ENCODE data around the gene FOXD2. TPM values are rescaled to one million over a fixed set of nuclear protein-coding genes. Genes with fewer than 3 reads are reported as not detected.
A peak's percentile ranks its signal among the peaks of the same experiment; 100 is the strongest.

Gene FOXD2
- total and polyA plus RNA-seq, 2 of the 4 experiments (the other 2 are of a cell fraction), result under 0.01 to 0.03 TPM

- Histone ChIP-seq H3K36me3 (ENCODE audit: control insufficient read depth, insufficient read depth, low read length) (no peaks in the 10 kb centered on the region), H3K27ac (ENCODE audit: insufficient read depth, low read length) (no peak overlapping the region), H2BK15ac (ENCODE audit: low read depth, low read length) (no peak overlapping the region), H3K9me1 (ENCODE audit: insufficient read depth, low read length) (peaks cover 7% of the 10 kb centered on the region), H3K56ac (ENCODE audit: extremely low read depth, insufficient read depth, low read length) (no peak overlapping the region), H2BK5ac (ENCODE audit: low read depth, low read length, poor library complexity, severe bottlenecking) (no peak overlapping the region), H3K9ac (ENCODE audit: low read depth, low read length) (no peak overlapping the region), H3K4me1 (ENCODE audit: control insufficient read depth, insufficient read depth, low read length) (peaks cover 12% of the 10 kb centered on the region), H4K8ac (ENCODE audit: low read depth in 2 of 2, low read length in 2 of 2) (peak overlapping the region; percentile 18 to 87; a peak in 3 of 4 replicates), H3K79me1 (ENCODE audit: low read depth in 1 of 2, low read length in 2 of 2) (peaks cover 7 to 26% of the 10 kb centered on the region in 2 experiments; a peak in 3 of 4 replicates), H4K91ac (ENCODE audit: insufficient read depth, low read depth, low read length) (peak overlapping the region; percentile 81), H2AFZ (replicated peaks; ENCODE audit: low read length, poor library complexity) (peak overlapping the region; percentile 55), H2AK9ac (replicated peaks; ENCODE audit: low read depth, low read length, poor library complexity) (peak overlapping the region; percentile 70), H2AK5ac (ENCODE audit: low read depth, low read length) (peak overlapping the region; percentile 70; the same call in 1 of the 2 replicates), H3K18ac (ENCODE audit: low read depth, low read length) (no peak overlapping the region), H3K4ac (ENCODE audit: low read depth, low read length) (peak overlapping the region; percentile 52; the same call in 1 of the 2 replicates), H3K4me2 (ENCODE audit: low read depth, low read length) (peak overlapping the region; percentile 39), H4K5ac (ENCODE audit: low read depth, low read length) (no peak overlapping the region), H3K14ac (replicated peaks; ENCODE audit: low read depth, low read length) (0 out of 2 replicates have a peak overlapping the region, but pooled peaks have one; percentile 39), H3K27me3 (ENCODE audit: control insufficient read depth, insufficient read depth, low read length) (no peaks in the 10 kb centered on the region; the same call in 1 of the 2 replicates), H2BK120ac (ENCODE audit: low read depth, low read length) (peak overlapping the region; percentile 61), H2BK20ac (ENCODE audit: low read depth, low read length) (peak overlapping the region; percentile 63; the same call in 1 of the 2 replicates), H3K9me3 (ENCODE audit: control insufficient read depth, insufficient read depth, low read length) (no peaks in the 10 kb centered on the region), H3K23ac (ENCODE audit: low read depth, low read length) (peak overlapping the region; percentile 31; the same call in 1 of the 2 replicates), H3K4me3 (ENCODE audit: insufficient read depth, low read depth, low read length) (no peak overlapping the region), H4K20me1 (ENCODE audit: insufficient read depth, low read length) (peaks cover 4% of the 10 kb centered on the region; the same call in 1 of the 2 replicates)
- DNase-seq, result peak; percentile 87
- WGBS, 2 experiments (ENCODE audit: extremely low coverage in 2 of 2, insufficient read length in 1 of 2), result no CpG with 5 or more reads among the region's 1 CpG
- in situ Hi-C loops (cut with MboI; ENCODE audit: low sequenced_read_pairs), result no loop called here
- TF ChIP-seq FOS (IDR thresholded peaks at IDR 0.05; ENCODE audit: low read depth, low read length) (no peak), BHLHE40 (IDR thresholded peaks at IDR 0.05; ENCODE audit: low read depth, low read length) (no peak), MAFK (IDR thresholded peaks at IDR 0.05; ENCODE audit: low read depth, low read length) (no peak), CHD1 (IDR thresholded peaks at IDR 0.05; ENCODE audit: low read depth, low read length) (no peak), CEBPB (IDR thresholded peaks at IDR 0.05; ENCODE audit: low read depth, low read length) (no peak), USF2 (IDR thresholded peaks at IDR 0.05; ENCODE audit: low read depth, low read length) (no peak), SMC3 (IDR thresholded peaks at IDR 0.05; ENCODE audit: low read depth, low read length) (no peak), RFX5 (IDR thresholded peaks at IDR 0.05; ENCODE audit: low read depth, low read length) (no peak), MAZ (IDR thresholded peaks at IDR 0.05; ENCODE audit: borderline replicate concordance, low read depth, low read length) (no peak), RCOR1 (IDR thresholded peaks at IDR 0.05; ENCODE audit: insufficient replicate concordance, low read length) (no peak), MXI1 (IDR thresholded peaks at IDR 0.05; ENCODE audit: borderline replicate concordance, low read depth, low read length) (no peak)
- TF ChIP-seq, protein P1, sequence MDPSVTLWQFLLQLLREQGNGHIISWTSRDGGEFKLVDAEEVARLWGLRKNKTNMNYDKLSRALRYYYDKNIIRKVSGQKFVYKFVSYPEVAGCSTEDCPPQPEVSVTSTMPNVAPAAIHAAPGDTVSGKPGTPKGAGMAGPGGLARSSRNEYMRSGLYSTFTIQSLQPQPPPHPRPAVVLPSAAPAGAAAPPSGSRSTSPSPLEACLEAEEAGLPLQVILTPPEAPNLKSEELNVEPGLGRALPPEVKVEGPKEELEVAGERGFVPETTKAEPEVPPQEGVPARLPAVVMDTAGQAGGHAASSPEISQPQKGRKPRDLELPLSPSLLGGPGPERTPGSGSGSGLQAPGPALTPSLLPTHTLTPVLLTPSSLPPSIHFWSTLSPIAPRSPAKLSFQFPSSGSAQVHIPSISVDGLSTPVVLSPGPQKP (IDR thresholded peaks at IDR 0.05; ENCODE audit: borderline replicate concordance, low read depth, low read length), result no peak
- TF ChIP-seq, protein P2, sequence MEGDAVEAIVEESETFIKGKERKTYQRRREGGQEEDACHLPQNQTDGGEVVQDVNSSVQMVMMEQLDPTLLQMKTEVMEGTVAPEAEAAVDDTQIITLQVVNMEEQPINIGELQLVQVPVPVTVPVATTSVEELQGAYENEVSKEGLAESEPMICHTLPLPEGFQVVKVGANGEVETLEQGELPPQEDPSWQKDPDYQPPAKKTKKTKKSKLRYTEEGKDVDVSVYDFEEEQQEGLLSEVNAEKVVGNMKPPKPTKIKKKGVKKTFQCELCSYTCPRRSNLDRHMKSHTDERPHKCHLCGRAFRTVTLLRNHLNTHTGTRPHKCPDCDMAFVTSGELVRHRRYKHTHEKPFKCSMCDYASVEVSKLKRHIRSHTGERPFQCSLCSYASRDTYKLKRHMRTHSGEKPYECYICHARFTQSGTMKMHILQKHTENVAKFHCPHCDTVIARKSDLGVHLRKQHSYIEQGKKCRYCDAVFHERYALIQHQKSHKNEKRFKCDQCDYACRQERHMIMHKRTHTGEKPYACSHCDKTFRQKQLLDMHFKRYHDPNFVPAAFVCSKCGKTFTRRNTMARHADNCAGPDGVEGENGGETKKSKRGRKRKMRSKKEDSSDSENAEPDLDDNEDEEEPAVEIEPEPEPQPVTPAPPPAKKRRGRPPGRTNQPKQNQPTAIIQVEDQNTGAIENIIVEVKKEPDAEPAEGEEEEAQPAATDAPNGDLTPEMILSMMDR (conservative IDR thresholded peaks at IDR 0.05; ENCODE audit: low read depth, low read length), result no peak
- intact Hi-C loops (cut with micrococcal nuclease), result loop anchor here (10.0 kb wide), 1 partner anchor 97 kb away; the partner anchor contains the start of gene CMPK1
- BruUV-seq (replicated peaks), result no TSS peak
- CTCF ChIA-PET, result interaction anchor here (0.6 to 2.6 kb wide), 10 partner anchors 7 to 295 kb away, joined by 3 to 15 read pairs (median 4); no protein-coding TSS in a partner anchor
- dilution Hi-C loops (cut with HindIII; ENCODE audit: low sequenced_read_pairs, unreplicated experiment), result no loop called here
- peak; percentile 52 for ATAC-seq (ENCODE audit: low read depth)
- POLR2A ChIA-PET (ENCODE audit: unreplicated experiment), result no interaction called here
Measured at GRCh38 chr1:47431534-47431933, 6.3 kb upstream of the FOXD2 start.

Measured in IMR-90 (cell line).